ENCODE results near the gene EYS.
"Not testable (repeated sequence)": the region's sequence is repeated elsewhere in the genome, so short reads cannot be mapped to it uniquely, and the experiment has no call there.

The EYS gene

DNA sequence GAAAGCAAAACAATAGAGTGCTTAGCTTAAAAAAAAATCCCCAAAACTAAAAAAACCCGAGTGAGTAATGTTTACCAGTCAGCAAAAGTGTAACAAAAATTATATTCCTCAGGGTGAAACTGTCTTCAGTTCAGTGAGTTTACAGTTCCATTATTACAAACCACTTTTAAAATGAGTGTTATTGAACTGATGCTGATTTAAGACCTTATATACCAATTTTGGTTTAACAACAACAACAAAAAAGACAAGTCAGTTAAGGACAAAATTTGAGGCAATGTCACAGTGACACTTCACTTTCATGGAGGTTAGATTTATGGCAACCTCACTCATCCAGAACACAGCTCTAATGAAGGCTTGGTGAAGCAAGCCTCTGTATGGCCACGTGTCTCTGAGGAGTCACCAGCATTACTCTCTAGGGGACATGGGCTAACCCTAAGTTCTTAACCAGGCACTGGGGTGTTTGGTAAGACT is 1440.6 kb downstream of the EYS start:
- no peak for DNase-seq

GRCh38 chr6:64263778-64264177 is 1443.2 kb downstream of the EYS start:
- no peak for DNase-seq

GRCh38 chr6:64259372-64259771 is 1447.7 kb downstream of the EYS start:
- DNase-seq = no peak

DNA sequence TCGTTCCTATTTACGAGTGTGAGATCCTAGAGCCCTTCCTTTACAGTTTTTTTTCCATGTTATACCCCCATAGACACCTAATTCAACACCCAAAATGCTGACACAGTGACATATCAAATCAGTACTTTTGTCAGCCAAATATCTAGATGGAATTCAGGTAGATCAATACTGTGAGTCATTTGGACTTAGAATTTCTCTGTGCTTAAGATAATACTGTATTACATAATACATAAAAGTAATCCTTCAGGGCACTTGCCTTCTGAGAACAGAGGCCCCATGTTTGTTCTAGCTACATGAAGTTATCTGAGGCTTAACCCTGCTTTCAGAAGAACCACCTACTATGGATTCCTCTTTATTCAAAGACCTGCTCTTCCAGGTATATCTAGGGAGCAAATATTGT is 1448.3 kb downstream of the EYS start:
- DNase-seq = no peak

- no peak for DNase-seq
Observed at GRCh38 chr6:64258302-64258701, 1448.7 kb downstream of the EYS start.

GRCh38 chr6:64257586-64257985 is 1449.4 kb downstream of the EYS start:
- DNase-seq = no peak

- no peak for DNase-seq
Observed at GRCh38 chr6:64256483-64256882, 1450.5 kb downstream of the EYS start.

DNA sequence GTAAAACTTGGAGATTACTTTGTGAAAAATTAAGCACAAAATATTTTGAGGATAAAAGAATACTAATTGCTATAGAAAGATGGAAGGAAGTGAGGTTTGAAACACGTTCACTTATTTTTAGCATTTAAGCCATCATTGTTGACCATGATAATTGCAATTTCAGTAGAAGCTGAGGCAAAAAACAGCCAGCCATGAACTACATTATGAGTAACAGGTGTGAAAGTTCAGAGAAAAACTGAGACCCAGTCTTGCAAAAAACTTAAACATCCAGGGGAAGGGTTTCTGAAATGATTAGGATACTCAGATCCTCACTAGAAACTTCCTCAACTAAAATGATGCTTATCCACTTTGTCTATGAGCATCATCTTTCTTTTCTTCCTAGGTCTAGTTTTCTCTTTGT is 1452.0 kb downstream of the EYS start:
- DNase-seq = no peak

GRCh38 chr6:64254558-64254957 is 1452.5 kb downstream of the EYS start:
- DNase-seq = no peak

GRCh38 chr6:64252256-64252655 is 1454.8 kb downstream of the EYS start:
- no peak for DNase-seq

- DNase-seq = no peak
Observed at GRCh38 chr6:64250126-64250525, 1456.9 kb downstream of the EYS start.

DNA sequence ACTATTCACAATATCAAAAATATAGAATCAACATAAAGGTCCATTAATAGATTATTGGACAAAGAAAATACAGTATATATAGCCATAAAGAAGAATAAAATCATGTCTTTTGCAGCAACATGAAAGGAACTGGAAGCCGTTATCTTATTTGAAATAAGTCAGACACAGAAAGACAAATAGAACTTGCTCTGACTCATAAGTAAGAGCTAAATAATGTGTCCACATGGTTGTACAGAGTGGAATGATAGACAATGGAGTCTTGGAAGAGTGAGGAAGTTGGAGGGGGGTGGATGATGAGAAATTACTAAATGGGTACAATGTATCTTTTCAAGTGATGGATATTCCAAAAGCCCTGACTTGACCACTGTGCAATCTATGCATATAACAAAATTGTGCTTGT is 1457.9 kb downstream of the EYS start:
- DNase-seq = no peak

GRCh38 chr6:64243618-64244017 is 1463.4 kb downstream of the EYS start:
- no peak for DNase-seq

DNA sequence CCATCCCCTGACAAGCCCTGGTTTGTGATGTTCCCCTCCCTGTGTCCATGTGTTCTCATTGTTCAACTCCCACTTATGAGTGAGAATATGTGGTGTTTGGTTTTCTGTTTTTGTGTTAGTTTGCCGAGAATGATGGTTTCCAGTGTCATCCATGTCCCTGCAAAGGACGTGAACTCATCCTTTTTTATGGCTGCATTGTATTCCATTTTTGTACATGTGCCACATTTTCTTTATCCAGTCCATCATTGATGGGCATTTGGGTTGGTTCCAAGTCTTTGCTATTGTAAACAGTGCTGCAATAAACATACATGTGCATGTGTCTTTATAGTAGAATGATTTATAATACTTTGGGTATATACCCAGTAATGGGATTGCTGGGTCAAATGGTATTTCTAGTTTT is 1468.1 kb downstream of the EYS start:
- not testable (repeated sequence) for DNase-seq

DNA sequence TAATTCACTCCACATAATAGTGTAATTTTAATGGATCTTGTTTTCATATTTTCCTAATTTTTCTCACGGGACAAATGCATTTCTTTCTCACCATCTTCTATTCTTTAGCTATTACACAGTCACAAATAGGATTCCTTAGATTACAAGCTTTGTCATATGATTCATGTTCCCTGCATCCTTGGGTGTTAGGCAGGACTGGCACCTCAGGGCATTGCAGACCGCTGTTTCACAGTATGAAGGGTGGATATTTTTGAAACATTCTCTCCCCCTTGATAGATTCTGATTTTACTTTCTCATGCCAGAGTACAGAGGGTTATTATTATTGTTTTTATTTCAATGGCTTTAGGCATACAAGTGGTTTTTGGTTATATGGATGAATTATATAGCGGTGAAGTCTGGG is 1469.0 kb downstream of the EYS start:
- no peak for DNase-seq

DNA sequence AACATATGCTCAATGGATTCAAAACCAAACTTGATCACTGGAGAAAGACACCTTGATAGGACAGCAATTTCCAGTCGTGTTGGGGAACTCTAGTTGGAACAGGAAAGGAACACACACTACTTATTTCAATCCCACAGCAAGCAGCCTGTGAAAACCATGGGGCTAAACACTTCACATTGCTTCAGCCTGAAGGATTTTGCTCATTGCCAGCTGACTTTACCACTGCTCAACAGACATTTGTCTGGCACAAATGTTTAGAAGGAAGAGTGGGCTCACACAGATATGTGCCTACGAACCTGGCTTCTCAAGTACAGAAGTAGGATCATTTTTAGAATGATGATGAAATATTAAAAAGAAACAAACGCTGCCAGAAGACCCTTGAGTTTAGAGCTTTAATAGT is 1473.3 kb downstream of the EYS start:
- no peak for DNase-seq

GRCh38 chr6:64231928-64232327 is 1475.1 kb downstream of the EYS start:
- no peak for DNase-seq

DNA sequence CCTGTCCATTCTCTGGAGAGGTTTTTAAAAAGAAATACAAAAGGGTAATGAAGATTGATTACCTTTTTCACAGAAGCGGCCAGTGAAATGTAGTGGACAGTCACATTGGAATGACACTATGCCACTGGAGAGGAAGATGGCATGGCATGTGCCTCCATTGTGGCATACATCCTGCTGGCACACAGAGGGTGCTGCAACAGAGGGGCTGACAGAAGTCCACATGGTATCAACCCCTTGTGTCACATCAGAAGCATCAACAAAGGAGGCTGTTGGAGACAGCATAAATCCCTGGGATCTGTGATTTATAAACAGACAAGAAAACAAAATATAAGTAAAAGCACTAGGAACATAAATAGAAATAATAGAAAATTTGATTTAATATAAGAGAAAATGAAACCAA is 1476.5 kb downstream of the EYS start:
- peak; percentile 20 for DNase-seq

DNA sequence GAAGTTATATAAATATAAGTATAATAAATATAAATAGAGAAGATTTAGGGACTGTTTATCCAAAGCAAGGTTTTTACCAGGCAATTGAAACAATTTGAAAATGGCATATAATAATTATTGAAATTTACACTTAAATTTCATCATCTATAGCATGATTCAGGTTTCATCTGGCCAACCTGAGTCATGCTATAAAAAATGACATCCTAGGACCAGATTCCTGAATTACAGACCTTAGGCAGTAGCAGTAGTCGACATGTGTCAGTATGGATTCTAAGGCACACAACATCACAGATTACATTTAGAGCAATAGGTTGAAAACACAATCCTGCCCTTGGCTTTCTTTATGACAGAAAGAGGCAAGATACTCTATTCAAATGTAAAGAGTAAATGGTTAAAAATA is 1479.2 kb downstream of the EYS start:
- no peak for DNase-seq

DNA sequence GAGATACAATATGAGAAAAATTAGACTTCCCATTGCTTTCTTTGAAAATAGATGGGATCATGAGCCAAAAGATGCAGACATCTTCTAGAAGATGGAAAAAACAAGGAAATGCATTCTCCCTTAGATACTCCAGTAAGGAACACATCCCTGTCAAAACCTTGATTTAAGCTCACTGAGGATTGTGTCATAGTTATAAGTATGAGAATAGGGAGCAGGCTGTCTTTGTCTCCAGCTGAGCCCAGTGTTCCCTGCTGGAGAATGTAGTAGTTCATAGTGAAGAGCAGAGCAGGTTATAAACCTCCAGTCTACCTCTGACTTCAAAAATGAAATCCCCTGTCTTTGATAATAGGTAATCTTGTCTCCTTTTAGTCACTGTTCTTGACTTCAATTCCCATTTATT is 1481.5 kb downstream of the EYS start:
- no peak for DNase-seq

DNA sequence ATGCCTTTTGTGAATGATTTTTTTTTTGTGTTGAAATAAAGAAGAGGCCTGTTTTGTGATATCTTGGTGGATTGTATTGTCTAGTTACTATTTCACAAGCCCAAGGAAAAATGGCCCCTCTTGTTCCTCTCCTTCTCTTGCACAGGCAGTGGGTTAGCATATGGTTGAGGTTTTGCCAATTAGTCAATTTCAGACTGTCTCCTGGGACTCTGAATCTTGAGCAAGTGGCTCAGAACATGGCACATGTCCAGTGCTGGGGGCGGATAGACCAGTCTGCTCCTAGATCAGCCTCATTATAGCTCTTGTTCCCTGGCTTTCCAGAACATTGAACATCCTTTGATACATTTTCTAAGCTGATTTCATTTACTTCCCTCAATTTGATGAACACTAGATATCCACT is 1482.2 kb downstream of the EYS start:
- peak; percentile 82 for DNase-seq

GRCh38 chr6:64221776-64222175 is 1485.2 kb downstream of the EYS start:
- DNase-seq = no peak

- DNase-seq = no peak
Observed at GRCh38 chr6:64220801-64221200, 1486.2 kb downstream of the EYS start.

DNA sequence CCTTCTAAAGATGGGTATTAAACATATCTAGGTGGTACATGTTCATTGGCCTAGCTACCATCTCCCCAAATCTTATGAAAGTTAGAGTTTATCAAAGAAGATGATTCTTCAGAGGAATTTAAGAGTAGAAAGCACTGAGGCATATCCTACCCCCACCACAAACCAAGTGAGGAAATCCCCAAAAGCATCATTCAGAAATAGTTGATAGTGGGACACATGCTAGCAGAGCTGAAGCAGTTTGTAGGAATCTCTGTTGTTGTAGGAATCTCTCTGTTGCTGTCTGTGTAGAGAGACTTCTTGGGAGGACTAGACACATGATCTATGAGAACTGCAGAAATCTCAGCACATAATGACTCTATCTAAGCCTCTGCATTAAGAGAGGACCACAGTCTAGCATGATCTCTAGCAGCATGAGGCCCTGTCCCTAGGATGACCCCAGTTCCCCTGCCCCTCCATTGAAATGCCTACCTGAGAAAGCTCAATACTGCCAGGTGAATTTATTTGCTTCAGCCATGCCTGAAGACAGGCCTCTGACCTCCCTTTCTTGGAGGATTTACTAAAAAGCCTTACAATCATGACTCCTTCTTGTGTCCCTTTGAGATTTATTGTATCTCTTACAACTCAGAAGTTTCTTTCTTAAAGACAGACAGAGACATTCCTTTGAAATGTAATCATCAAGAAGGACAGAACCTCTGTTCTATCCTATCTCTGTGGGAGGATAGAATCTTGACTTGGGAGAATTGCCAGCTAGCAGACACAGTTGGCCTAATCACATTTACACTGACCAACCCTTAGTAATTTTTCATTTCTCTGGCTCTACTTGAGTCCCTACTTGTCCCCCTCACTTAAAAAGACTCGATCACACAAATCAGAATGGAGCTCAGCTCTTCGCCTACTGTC is 1489.1 kb downstream of the EYS start:
- DNase-seq = no peak

- no peak for DNase-seq
Observed at GRCh38 chr6:64214373-64214772, 1492.7 kb downstream of the EYS start.
